HEK293T (cell line): ENCODE data around the gene FAM209A.

Experiments
- CTCF ChIA-PET: fragments of 350-600 bp; formaldehyde crosslinking; extraction: SDS; loops from one replicate; lab custom pipeline; 2021; ENCODE audit warnings: antibody characterized with exemption, inconsistent platforms; lab: Yijun Ruan, JAX
- POLR2A ChIA-PET: fragments of 350-600 bp; formaldehyde crosslinking; extraction: SDS; loops from one replicate; lab custom pipeline; 2020; ENCODE audit warnings: antibody characterized with exemption, inconsistent platforms; lab: Yijun Ruan, JAX
- DNase-seq: peaks from one replicate; pipeline ENCODE4 v3.0.0; 2012; ENCODE audit warnings: mixed read lengths; ENCODE audit errors: extremely low spot score
- ARNT ChIP-seq: fragments of 450-650 bp; IDR thresholded peaks from 2 replicates; pipeline ENCODE4 v1.6.1; 2017; ENCODE audit warnings: mild to moderate bottlenecking
- BHLHE40 ChIP-seq: fragments of 450-650 bp; IDR thresholded peaks from 2 replicates; pipeline ENCODE4 v1.6.1; 2016; ENCODE audit warnings: mild to moderate bottlenecking, moderate library complexity, borderline replicate concordance
- CTBP1 ChIP-seq: fragments of 450-650 bp; IDR thresholded peaks from 2 replicates; pipeline ENCODE4 v1.6.1; 2016; ENCODE audit warnings: borderline replicate concordance
- ELF4 ChIP-seq: fragments of 450-650 bp; IDR thresholded peaks from 2 replicates; pipeline ENCODE4 v1.6.1; 2017; ENCODE audit warnings: antibody characterized with exemption
- FOXA1 ChIP-seq: fragments of 450-650 bp; IDR thresholded peaks from 2 replicates; pipeline ENCODE4 v1.6.1; 2016; ENCODE audit warnings: mild to moderate bottlenecking
- FOXK2 ChIP-seq: fragments of 450-650 bp; IDR thresholded peaks from 2 replicates; pipeline ENCODE4 v1.6.1; 2016; ENCODE audit warnings: mild to moderate bottlenecking
- FOXM1 ChIP-seq: fragments of 450-650 bp; IDR thresholded peaks from 2 replicates; pipeline ENCODE4 v1.6.1; 2017; ENCODE audit warnings: mild to moderate bottlenecking, borderline replicate concordance
- HDGF ChIP-seq: fragments of 450-650 bp; IDR thresholded peaks from 2 replicates; pipeline ENCODE4 v1.6.1; 2017; ENCODE audit warnings: antibody characterized with exemption, borderline replicate concordance
- L3MBTL2 ChIP-seq: fragments of 450-650 bp; conservative IDR thresholded peaks from 2 replicates; pipeline ENCODE4 v1.6.1; 2016; ENCODE audit warnings: mild to moderate bottlenecking
- LEF1 ChIP-seq: fragments of 450-650 bp; IDR thresholded peaks from 2 replicates; pipeline ENCODE4 v1.6.1; 2017; ENCODE audit warnings: mild to moderate bottlenecking, borderline replicate concordance
- NFRKB ChIP-seq: fragments of 450-650 bp; IDR thresholded peaks from 2 replicates; pipeline ENCODE4 v1.6.1; 2016; ENCODE audit warnings: mild to moderate bottlenecking, moderate library complexity
- SP1 ChIP-seq: fragments of 450-650 bp; IDR thresholded peaks from 2 replicates; pipeline ENCODE4 v1.6.1; 2017
- SUZ12 ChIP-seq: fragments of 450-650 bp; IDR thresholded peaks from 2 replicates; pipeline ENCODE4 v1.6.1; 2016; ENCODE audit warnings: mild to moderate bottlenecking
- TARDBP ChIP-seq: fragments of 450-650 bp; IDR thresholded peaks from 2 replicates; pipeline ENCODE4 v1.6.1; 2016
- ZNF384 ChIP-seq: fragments of 450-650 bp; IDR thresholded peaks from 2 replicates; pipeline ENCODE4 v1.6.1; 2016
- TF ChIP-seq, protein P1 (sequence below): fragments of 450-650 bp; IDR thresholded peaks from 2 replicates; pipeline ENCODE4 v1.6.1; 2016

FAM209A gene

DNA sequence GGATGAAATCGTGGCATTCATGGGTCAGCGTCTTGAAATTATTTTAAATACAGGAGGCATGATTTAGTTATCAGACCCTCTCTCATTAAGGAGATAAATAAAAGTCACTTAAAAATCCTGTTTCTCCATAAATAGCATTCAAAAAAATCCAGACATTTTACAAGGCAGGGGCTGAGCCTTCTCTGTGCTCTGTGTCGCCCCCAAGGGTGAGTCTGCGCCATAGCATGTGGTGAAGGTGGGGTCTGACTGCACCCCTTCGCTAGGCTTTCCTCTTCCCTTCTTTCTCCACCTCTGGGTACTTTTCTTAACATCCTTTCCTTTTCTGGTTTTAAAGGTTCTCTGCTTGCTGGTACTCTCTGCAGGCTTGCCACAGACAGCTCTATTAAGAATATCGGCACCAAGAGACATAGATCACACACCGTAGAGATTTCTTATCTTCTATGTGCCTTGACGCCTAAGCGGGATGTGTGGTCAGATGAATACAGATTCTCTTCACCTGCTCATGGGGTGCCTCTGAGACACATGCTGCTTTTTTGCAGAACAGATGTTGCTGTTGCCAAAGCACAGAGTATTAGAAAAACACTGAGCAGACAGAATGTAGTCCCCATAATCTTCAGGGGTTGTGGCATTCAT is 20.1 kb upstream of the FAM209A start:
- CTCF ChIA-PET: no interaction called here
- DNase-seq: peak; percentile 42
- POLR2A ChIA-PET: no interaction called here
- TF ChIP-seq ELF4: no peak
- no peak for TF ChIP-seq TARDBP
- no peak for TF ChIP-seq NFRKB
- no peak for TF ChIP-seq ARNT
- TF ChIP-seq, protein P1, sequence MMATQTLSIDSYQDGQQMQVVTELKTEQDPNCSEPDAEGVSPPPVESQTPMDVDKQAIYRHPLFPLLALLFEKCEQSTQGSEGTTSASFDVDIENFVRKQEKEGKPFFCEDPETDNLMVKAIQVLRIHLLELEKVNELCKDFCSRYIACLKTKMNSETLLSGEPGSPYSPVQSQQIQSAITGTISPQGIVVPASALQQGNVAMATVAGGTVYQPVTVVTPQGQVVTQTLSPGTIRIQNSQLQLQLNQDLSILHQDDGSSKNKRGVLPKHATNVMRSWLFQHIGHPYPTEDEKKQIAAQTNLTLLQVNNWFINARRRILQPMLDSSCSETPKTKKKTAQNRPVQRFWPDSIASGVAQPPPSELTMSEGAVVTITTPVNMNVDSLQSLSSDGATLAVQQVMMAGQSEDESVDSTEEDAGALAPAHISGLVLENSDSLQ: no peak
- TF ChIP-seq ZNF384: no peak
- TF ChIP-seq L3MBTL2: no peak
- no peak for TF ChIP-seq FOXA1
- no peak for TF ChIP-seq FOXM1
- no peak for TF ChIP-seq BHLHE40
- no peak for TF ChIP-seq SUZ12
- no peak for TF ChIP-seq CTBP1
- no peak for TF ChIP-seq FOXK2
- TF ChIP-seq LEF1: no peak
- no peak for TF ChIP-seq SP1
- TF ChIP-seq HDGF: no peak

- ChIA-PET CTCF (interaction anchor here (0.6 kb wide), 1 partner anchor 85 kb away, joined by 3 read pairs; no protein-coding TSS in a partner anchor), POLR2A (no interaction called here)
- TF ChIP-seq SUZ12 (no peak), ARNT (no peak)
- DNase-seq: no peak
Observed at GRCh38 chr20:56506103-56506502, 18.4 kb upstream of the FAM209A start.

DNA sequence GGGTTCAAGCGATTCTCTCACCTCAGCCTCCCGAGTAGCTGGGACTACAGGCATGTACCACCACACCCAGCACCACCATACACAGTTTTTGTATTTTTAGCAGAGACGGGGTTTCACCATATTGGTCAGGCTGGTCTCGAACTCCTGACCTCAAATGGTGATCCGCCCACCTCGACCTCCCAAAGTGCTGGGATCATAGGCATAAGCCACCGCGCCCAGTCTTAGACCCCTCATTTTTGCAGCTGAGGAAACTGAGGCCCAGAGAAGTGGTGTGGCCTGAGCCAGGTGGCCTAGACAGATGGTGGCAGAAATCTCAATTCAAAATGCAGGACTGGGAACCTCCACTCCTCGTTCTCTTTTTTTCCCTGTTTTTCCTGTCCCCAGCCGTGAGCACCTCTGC is 12.6 kb upstream of the FAM209A start:
- ChIA-PET POLR2A (no interaction called here), CTCF (no interaction called here)
- TF ChIP-seq FOXK2 (no peak), NFRKB (no peak), HDGF (no peak), ARNT (no peak), ELF4 (no peak), ZNF384 (no peak), L3MBTL2 (no peak), TARDBP (no peak), SUZ12 (no peak)

GRCh38 chr20:56513161-56514150 is 11.1 kb upstream of the FAM209A start:
- no peak for TF ChIP-seq TARDBP
- no peak for TF ChIP-seq FOXA1
- no peak for TF ChIP-seq LEF1
- no peak for TF ChIP-seq L3MBTL2
- TF ChIP-seq ARNT: no peak
- TF ChIP-seq NFRKB: no peak
- TF ChIP-seq SP1: no peak
- TF ChIP-seq HDGF: no peak
- TF ChIP-seq BHLHE40: no peak
- TF ChIP-seq FOXK2: no peak
- no peak for TF ChIP-seq ZNF384
- ChIA-PET CTCF (no interaction called here), POLR2A (no interaction called here)
- DNase-seq: no peak

More for the DNA sequence above, 12.6 kb upstream of the FAM209A start:
- no peak for DNase-seq

DNA sequence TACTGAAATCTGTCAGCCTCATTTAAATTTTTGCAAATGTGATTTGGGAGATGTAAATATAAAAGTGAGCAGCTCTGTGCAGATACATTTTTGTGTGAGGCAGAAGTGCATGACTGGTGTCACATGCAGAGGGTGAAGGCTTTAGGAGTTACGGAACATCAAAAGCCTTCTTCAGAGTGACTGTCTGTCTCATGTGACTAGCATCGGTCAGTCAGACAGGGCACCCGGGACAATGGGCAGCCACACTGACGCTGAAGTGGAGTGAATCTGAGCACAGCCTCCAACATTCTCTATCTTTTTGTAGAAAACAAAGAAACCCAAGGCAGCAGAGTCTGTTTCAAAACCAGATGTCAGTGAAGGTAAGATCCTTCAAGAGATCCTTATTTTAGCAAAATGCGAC is 7.9 kb upstream of the FAM209A start:
- DNase-seq: no peak
- ChIA-PET POLR2A (no interaction called here), CTCF (no interaction called here)
- no peak for TF ChIP-seq LEF1
- no peak for TF ChIP-seq TARDBP
- TF ChIP-seq, protein P1: no peak
- TF ChIP-seq L3MBTL2: no peak
- no peak for TF ChIP-seq SP1
- TF ChIP-seq ZNF384: no peak
- TF ChIP-seq CTBP1: no peak
- no peak for TF ChIP-seq FOXA1
- TF ChIP-seq FOXK2: no peak
- no peak for TF ChIP-seq ELF4
- TF ChIP-seq NFRKB: no peak

DNA sequence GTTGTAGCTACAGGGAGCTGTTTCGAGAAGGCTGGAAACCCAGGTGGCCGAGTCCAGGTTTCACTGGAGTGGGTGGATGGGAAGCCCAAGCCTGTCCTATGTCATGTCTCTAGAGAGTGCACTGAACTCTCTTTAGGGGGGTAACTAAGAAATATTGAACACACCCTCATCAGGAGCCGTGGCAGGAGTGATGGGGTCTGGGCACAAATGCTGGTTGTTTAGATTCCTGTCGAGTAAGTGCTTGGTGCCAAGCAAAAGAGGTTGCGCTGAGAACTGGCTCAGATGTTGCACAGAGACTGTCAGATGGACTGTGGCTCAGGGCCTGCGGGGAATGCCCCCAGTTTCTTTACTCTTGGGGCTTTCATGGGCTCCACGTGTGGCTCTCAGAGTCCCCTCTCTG is 7.3 kb upstream of the FAM209A start:
- POLR2A ChIA-PET: no interaction called here
- CTCF ChIA-PET: no interaction called here
- no peak for DNase-seq
- no peak for TF ChIP-seq ELF4

DNA sequence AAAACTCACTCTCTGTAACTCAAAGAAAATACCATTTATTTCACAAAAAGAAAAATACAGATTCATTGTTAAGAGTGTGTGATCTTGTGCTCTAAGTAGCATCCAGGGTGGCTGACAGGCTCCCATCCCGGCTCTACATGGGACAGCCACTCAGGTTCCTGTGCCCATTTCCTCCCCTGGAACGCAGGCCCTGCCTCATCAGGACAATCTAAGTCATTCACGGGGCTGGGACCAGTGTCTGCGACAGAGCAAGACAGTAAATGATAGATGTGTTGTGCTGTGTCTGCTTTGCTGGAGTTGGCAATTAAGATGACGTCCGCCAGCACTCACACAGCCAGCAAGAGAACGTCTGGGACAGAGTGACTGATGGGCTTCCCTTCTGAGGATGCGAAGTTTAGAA is 6.9 kb upstream of the FAM209A start:
- ChIA-PET CTCF (no interaction called here), POLR2A (no interaction called here)
- no peak for TF ChIP-seq NFRKB
- no peak for TF ChIP-seq HDGF
- TF ChIP-seq FOXA1: no peak
- TF ChIP-seq ARNT: no peak
- no peak for TF ChIP-seq FOXM1
- no peak for TF ChIP-seq L3MBTL2
- TF ChIP-seq ZNF384: no peak
- TF ChIP-seq CTBP1: no peak
- TF ChIP-seq TARDBP: no peak
- no peak for TF ChIP-seq SUZ12
- TF ChIP-seq FOXK2: no peak
- TF ChIP-seq, protein P1: no peak
- no peak for TF ChIP-seq ELF4
- no peak for TF ChIP-seq SP1
- no peak for TF ChIP-seq LEF1
- TF ChIP-seq BHLHE40: no peak
- DNase-seq: no peak
